GM18868 (cell line): ENCODE data around the gene PBX4.

Source experiments
- ATAC-seq: cut with Tn5 transposase; IDR thresholded peaks from one replicate; pipeline ENCODE4 v1.9.1; 2021; ENCODE audit warnings: mild to moderate bottlenecking, moderate library complexity; ENCODE audit not compliant: unreplicated experiment

Gene PBX4

GRCh38 chr19:19649580-19649995, 31.1 kb upstream of the PBX4 start:
- no peak for ATAC-seq

- no peak for ATAC-seq
Measured at GRCh38 chr19:19649155-19649554, 30.7 kb upstream of the PBX4 start.

GRCh38 chr19:19647037-19647835, 28.7 kb upstream of the PBX4 start:
- ATAC-seq, result no peak

GRCh38 chr19:19645233-19645870, 26.9 kb upstream of the PBX4 start:
- ATAC-seq, result no peak

DNA sequence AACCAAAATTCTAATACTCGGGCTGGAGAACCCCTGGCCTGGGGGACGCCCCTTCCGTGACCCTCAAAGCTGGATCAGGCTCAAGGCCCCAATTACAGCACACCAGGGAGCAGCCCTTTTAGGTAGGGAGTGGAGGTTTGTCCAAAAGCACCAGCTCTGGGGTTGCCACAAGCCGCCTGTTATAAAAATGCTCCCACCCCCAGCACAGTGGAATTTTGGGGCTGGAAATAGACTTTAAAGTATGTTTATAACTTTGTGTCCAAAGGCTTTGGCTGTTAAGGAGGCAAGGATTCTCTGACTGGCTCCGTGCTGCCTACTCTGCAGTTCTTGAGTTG, 25.5 kb upstream of the PBX4 start:
- no peak for ATAC-seq

DNA sequence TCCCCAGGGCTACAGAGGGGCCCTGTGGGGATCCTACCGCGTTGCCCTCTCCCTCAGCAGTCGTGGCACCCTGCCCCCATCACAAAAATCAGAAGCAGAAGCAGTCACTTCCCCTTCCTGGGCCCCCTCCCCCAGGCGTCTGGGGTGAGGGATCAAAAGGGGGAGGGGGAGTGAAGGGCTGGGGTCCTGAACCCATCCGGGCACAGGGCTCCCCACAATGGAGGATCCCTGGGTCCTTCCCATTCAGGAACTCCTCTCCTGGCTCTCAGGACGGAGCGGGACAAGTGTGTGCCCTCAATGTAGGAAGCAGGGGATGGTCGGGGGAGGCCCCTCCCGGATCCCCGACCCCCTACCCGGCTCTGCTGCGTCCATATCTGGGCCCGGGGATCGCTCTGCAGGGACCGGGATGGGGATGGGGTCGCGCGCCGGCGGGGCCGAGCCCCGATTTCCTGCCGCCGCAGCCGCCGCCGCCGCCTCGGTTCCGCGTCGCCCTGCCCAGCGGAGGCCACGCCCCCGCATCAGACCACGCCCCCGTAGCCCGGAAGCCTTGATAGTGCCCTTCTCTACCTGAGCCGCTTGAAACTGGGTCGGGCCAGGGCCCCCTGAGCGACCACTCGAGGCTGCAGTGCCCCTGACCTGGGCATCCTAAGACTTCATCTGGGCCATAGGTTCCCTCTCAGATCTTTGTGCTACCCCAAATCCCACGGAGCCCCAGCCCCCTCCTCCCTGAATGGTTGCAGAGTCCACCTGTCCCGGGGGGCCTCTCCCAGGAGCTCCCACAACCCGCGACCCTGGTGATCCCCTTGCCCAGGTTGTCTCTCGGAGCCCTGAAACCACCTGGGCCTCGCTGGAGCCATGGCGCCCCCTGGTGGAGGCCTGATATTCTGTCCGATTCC, 24.9 kb upstream of the PBX4 start, which contains the start of gene GMIP:
Gene GMIP (minus strand): TSS at position 500 of the 896 bp plus-strand sequence. CDS start 128 bp downstream, at position 372.
- peak; percentile 76 for ATAC-seq

GRCh38 chr19:19642506-19643157, 24.1 kb upstream of the PBX4 start:
- peak; percentile 24 for ATAC-seq

DNA sequence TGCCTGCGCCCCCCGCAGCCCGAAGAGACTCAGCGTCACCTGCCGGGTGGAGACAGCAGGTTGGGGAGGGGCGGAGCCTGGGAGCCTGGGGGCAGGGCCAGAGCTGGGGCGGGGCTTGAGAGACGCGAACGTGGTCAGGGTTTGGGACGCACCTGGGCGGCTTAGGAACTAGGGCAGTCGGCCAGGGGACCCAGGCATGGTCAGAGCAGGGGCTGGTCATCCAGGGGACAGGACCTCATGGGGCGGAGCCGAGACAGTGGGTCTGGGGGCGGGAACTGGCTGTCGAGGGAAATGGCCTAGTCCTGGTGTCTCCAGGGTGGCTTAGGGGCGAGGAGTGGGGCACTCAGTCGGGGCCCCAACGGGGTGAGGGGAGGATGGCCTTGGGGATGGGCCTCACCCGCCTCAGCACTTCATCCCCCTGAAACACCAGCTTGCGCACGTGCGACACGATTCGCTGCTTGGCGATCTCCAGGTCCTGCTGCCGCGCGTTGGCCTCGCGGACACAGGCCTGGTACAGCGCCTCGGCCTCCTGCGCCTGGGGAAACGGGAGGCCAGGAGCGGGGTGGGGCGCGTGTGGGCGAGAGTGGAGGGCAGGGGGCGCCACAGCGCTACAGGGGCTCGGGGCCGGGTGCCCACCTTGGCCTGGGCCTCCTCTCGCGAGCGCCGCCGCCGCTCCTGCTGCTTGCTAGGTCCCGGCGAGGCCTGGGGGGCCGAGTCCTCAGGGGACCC, 19.2 kb upstream of the PBX4 start:
- ATAC-seq, result no peak

- ATAC-seq, result no peak
Measured at GRCh38 chr19:19637186-19637522, 18.7 kb upstream of the PBX4 start.

DNA sequence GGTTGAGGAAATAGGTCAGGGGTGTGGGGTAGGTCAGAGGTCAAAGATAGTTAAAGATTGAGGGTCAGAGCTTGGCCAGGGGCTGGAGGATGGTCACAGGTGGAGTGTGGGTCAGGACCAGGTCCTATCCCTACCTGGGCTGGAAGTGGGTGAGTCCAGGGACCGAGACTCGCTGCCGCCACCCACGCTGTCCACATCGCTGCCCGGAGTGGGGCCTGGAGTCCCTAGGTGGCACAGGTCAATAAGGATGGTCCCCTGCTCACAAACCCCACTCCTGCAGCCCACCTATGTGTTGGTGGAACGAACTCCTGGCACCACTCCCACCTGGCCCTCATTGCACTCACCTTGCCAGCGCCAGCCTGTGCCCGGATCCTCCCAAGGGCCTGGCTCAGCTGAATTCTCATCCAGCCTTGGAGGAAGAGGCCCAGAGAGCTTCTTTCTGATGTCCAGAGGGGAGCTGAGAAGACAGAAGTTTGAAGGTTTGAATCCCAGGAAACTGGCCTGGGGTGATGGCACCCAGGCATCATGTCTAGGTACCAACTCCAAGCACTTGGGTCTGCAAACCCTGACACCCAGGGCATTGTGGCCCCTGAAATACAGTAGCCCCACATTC, 18.2 kb upstream of the PBX4 start:
- ATAC-seq, result no peak

- no peak for ATAC-seq
Measured at GRCh38 chr19:19635313-19635702, 16.8 kb upstream of the PBX4 start.

DNA sequence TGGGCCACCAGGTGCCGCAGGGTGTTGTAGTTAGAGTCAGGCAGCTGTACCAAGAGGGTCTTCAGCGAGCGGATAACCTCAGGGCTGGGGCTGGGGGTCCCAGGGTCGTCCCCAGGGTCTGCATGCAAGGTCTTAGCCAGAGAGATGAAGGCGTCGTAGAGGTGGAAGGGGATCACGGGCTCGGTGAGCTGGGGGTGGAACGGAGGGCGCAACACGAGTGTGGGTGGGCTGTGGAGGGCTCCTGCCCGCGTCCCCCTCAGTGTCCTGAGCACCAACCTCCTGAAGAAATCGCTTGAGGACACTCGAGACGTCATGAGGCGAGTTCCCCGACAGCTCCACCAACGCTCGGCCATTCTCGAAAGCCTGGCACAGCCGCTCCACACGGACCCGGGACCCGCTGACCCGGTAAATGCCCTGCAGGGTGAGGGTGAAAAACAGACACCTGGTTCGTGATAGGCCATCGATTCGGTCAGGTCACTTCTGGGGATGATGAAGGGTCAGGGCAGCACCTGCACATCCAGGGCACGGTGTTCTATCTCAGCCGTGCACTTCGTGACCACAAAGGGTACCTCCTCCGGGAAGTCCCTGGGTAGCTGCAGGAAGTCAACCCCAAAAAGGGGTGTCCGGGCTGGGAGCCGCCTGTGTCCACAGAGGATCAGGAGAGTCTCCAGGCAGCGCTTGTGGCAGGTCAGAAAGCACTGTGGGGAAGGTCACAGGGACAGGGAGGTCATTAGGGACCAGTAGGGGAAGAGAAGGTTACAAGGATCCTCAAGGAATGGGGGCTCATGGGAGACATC, 16.2 kb upstream of the PBX4 start:
- no peak for ATAC-seq

- ATAC-seq, result no peak
Measured at GRCh38 chr19:19633711-19634515, 15.4 kb upstream of the PBX4 start.

DNA sequence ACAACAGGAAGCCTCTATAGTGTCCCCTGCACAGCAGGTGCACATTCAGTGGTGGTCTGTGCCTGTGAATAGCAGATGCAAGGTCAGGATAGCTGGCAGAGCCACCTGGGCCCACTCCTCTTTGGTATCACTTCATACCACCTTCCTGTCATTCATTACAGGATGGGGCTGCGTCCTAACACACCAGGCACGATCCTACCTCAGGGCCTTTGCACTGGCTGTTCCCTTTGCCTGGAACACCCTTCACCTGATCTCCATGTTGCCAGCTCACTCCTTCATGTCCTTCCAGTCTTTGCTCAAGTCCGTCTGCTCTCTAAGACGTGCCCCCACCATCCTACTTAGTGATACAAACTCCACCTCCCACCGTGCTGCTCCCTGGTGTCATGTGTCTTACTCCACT, 14.2 kb upstream of the PBX4 start:
- ATAC-seq, result no peak

DNA sequence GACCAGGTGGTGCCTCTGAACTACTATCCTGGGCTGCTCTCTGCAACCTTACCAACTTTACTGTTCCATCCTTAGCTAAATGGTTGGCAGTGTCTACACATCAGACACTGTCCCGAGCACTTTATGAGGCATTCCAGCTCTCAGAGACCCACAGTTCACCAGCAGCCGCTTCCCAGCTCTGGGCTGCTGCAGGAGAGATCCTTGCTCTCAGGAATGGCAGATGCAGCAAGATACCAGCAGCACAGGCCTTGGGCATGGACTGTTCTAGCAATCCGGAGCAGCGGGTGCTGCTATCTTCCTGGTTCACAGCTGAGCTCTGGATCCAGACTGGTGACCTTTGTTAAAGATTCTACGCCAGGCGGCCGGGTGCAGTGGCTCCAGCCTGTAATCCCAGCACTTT, 12.9 kb upstream of the PBX4 start:
- ATAC-seq, result no peak

- no peak for ATAC-seq
Measured at GRCh38 chr19:19630426-19630825, 11.9 kb upstream of the PBX4 start.

DNA sequence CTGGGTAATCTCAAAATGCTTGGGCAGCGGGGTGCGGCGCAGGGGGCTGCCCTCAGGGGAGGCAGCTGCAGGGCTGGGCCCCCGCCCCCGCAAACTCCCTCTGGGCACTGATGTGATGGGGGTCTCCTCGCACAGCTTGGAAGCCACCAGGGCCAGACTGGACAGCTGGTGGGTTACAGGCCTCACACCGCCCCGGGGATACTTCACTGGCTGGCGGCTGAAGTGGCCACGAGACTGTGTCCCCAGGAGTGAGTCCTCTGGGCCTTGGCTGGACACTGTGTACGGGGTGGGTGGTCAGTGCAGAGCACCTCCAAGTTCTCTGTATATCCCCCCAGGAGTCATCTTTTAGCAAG, 11.6 kb upstream of the PBX4 start:
- no peak for ATAC-seq

GRCh38 chr19:19628501-19629134, 10.1 kb upstream of the PBX4 start:
- peak; percentile 13 for ATAC-seq
